GM19025 (cell line): ENCODE results near the gene RPTOR.
"Not testable (repeated sequence)": the region's sequence is repeated elsewhere in the genome, so short reads cannot be mapped to it uniquely, and the experiment has no call there.

Experiments used
- ATAC-seq: cut with Tn5 transposase; IDR thresholded peaks from one replicate; pipeline ENCODE4 v1.9.1; 2021; ENCODE audit warnings: mild to moderate bottlenecking, low read depth, moderate library complexity; ENCODE audit not compliant: unreplicated experiment

The RPTOR gene

DNA sequence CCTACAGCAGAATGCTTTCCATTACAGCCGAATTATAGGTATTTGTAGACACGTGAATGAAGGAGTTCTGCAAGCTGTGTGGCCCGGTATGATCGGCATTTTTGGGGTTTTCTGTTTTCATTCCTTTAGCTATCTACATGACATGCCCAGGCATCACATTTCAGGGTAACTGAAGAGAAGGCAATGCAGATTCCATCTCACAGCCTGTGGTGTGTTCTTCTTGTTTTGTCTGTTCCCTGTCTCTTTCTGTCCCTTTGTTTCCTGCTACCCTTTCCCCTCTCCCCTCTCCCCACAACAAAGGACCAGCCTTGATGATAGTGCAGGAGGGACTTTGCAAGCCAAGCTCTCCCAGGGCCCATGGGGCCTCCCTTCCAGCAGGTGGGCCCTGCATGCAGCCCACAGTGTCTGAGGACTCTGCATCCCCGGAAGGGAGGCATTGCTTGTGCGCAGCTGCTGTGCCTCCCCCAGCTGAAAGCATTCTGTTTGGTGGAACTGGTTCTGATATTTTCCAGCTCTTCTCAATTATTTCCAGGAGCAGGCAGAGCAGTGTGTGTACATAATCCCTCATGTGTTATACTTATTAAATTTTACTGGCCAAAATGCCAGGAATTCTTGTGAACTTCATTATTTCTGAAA is 207.4 kb downstream of the RPTOR start:
- no peak for ATAC-seq

DNA sequence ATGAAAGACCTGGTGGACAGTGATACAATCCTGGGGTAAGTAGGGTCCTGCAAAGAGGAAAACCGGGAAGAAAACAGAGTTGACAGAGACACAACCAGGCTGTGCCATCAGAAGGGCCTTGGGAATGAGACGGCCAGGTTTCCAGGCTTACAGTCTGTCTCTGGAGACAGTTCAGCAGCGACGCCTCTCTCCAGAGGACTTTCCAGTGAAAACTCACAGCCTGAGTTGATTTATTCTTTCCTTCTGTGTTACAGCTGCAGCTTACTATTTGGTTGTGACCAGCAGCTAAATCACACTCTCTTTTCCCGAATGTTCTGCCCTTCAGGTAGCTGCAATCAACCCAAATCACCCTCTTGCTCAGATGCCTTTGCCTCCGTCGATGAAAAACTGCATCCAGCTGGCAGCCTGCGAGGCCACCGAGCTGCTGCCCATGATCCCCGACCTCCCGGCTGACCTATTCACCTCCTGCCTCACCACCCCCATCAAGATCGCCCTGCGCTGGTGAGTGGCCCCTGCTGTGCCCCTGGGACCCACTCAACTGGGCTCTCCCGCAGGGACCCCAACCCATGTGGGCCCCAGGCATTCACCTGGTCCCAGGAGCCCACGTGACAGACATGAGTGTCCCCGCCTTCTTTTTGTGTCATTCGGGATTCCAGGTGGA is 209.2 kb downstream of the RPTOR start:
- ATAC-seq, result no peak

DNA sequence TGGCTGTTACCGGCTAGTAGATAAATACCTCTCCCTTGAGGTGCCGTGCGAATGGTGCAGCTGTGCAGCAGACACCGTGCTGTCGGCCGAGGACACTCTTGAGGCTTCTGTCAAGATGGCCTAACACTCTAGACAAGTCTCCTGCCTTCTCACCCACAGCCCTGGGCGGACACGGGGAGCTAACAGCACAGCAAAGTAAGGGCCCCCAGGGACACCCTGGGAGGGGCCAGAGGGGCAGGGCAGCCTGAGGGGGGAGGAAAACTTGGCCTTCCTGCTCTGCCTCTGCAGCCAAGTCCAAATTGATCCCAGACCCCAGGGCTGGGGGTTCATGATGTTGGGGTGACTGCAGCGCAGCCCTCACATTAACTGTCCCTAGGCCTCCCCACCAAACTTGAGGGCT is 210.2 kb downstream of the RPTOR start:
- ATAC-seq, result no peak

DNA sequence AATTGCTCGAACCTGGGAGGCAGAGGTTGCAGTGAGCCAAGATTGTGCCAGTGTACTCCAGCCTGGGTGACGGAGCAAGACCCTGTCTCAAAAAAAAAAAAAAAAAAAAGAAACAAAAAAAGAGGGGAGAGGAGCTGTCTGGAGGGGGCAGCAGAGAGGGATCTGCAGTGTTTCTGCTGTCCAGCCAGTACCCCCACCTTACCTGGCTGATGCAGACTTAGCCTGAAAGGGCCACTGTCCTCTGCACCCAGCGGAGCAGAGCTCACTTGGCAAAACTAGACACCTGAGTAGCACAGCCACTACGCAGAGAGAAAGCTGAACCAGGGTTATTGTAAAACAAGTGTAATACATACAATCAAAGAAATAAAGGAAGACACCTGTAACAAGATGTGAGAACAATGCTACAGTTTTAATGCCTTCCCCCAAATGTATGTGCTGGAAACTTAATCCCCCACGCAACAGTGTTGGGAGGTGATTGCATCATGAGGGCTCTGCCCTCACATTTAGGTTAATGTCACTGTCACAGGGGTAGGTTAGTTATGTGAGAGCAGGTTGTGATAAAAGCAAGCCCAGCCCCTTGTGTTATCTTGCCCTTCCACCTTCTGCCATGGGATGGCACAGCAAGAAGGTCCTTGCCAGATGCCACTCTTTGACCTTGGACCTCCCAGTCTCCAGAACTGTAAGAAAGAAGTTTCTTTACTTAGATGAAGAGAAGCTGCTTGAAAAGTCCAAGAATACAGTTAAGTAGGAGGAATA is 211.2 kb downstream of the RPTOR start:
- no peak for ATAC-seq

DNA sequence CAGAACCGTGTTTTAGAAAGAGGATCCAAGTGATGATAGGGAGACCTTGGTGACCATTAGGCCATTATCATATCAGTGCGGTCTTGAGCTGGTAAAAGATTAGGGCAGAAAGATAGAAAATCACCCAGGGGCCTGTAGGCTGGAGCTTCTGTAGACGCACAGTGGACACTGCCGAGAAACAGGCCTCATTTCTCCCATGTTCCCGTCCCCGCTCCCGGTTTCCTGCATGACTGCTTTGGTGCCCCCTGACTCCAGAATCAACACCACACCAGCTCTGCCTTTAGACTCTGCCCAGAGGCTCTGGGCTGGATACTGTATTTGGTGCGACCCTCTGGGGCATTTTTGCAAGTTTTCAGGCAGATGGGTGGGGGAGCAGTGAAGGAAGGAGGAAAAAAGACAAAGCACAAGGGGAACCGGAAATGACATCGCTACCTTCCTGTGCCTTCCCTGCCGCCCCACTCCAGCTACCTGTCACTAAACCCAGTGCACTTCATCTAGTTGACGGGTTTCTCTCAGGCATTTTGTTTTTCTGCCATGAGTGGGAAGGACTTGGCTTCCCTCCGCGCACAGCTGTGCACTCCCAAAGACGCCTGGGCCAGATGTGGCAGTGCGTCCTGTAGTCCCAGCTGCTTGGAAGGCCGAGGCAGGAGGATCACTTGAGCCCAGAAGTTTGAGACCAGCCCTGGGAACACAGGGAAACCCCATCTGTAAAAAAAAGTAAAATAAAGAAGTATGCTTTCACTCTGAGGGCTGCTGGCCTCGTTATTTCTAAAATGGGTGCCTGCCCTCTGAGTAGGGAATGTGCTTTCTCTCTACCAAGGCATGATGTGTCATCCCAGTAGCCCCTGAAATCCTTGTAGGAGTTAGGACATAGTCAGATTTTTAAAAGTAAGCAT is 214.1 kb downstream of the RPTOR start:
- no peak for ATAC-seq

DNA sequence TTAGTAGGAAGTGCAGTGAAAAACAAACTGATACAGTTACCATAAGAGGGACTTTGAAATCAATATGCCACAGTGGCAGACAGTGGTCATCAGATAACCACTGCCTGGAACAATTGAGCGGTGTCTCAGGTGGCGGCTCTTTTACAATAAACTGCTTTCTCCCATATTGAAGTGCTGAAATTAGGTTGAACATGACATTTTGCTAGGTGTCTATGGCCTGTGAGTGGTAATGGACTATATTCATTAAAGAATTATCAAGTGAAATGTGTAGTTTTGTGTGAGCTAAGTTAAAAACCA is 214.7 kb downstream of the RPTOR start:
- ATAC-seq, result no peak

DNA sequence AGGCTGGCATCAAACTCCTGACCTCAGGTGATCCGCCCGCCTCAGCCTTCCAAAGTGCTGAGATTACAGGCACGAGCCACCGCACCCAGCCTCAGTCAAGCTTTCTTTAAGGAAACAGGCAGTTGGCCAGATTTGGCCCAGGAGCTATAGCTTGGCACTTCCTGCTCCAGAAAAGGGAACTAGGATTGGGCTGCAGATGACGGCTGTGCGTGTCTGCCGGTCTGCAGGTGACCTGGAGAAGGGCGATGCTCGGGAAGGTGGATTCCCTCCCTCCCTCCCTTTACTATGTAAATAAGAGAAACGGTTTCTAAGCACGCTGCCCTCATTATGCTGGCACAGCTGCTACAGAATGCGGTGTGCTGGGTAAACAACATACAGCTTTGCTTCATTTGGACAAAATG is 215.9 kb downstream of the RPTOR start:
- ATAC-seq, result no peak

DNA sequence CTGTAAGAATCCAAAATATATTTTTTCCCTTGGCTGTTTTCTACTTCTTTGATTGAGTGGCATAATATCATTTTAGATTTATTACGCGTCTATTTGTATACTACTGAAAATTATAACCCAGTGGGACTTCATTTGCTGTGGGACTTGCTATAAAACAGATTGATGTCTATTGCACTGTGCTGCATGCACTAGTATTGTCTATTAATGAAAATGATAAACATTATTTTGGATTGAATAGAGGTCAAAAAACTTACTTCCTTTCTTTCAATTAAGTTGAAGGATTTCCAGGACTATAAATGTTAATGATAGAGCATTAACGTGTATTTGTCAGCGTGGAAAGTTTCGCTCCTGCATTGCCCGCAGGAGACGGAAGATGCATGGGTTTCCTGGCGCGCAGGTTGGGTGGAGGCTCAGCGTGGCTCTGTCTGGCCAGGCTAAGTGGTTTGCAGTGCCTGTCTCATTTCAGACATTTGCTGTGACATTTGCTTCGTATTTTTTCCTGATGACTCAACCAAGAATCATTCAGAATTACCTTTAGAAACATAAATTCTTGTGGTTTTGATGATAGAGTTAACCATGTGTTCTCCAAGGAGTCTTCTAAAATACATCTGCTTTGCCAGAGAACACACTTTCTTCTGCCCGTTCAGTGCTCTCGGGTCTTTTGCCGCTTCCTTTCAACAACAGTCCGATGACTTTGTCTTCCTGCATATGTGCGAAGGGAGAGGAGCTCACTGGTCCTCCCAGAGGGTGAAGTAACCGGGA is 216.7 kb downstream of the RPTOR start:
- ATAC-seq, result no peak

DNA sequence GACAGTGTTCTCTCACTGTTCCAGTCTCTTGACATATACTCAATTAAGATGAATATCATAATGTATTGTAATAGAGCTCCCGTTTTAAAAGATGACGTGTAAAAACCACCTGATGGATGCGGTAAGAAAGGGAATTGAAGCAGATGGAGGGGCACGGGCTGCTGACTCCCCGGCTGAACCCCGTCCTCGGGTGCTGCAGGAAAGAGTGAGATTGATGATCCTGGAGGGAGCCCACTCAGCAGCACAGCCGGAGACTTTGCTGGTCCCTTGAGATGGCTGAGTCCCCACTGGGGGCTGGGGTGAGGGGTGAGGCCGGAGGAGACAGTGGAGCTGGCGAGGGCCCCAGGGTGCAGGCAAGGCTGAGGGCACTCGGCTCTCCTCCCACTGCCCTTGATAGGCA is 217.4 kb downstream of the RPTOR start:
- ATAC-seq, result no peak

DNA sequence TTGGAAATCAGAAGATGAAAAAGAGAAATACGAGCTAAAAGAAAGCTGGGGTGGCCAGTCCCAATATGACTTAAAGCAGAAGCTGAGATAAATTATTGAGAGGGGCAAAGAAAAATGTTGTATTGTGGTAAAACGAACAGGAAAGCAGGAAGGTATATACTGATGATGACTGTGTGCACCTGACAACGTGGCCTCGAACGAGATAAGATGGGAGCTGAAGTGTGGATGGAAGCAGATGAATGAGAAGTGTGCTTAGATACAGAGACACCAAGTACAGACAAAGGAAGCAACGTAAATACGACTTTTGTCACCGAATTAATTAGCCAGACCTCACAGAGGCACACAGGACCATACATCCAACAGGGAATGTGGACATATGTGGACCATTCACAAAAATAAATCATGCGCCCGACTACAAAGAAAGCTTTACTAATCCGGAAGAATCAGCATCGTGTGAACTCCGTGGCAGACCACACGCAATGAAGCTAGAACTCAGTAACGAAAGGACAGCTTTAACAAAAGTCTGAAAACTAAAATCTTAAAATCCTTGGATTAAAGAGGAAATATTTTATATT is 218.7 kb downstream of the RPTOR start:
- ATAC-seq, result no peak

DNA sequence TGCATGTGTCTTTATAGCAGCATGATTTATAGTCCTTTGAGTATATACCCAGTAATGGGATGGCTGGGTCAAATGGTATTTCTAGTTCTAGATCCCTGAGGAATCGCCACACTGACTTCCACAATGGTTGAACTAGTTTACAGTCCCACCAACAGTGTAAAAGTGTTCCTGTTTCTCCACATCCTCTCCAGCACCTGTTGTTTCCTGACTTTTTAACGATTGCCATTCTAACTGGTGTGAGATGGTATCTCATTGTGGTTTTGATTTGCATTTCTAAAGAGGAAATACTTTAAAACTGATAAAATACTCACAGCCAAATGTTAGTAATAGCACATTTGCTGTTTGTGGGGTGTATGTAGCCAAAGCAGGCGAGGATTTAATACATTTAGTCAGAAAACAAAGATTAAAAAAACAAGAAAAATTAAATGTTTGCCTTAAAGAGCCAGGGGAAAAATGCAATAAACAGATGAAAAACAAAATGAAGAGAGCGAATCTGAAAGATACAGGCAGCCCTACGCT is 220.0 kb downstream of the RPTOR start:
- ATAC-seq, result not testable (repeated sequence)

DNA sequence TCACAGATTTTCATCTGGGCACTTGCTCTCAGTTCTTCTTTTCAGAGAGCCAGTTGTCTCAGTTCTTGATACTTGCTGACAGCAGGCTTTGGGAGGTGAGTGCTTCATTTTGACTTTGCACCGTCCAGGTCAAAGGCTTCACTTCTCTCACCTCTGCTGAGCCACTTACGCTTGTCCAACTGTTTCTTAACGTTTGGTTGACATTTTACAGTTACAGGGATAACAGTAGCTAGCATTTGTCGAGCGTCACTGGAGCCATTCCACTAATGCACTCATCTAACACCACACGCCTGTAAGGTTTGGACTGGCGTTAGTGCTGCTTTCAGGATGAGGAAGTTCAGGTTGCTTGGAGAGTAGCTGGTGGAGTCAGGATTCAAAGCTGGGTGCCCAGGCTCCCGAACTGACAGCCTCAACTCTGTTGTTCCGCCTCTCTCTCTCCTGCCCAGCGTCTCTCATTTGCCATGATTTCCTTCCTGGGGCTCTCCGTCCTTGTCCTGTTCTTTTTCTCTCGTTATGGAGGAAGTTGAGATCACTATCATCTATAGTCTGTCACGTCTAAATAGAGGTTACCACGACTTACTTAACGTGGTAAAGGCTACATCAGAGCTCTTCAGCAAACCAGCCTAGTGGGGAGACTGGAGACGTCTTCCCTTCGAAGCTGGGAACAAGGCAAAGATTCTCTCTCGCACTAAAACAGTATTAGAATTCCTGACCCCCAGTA is 220.8 kb downstream of the RPTOR start:
- ATAC-seq, result no peak

DNA sequence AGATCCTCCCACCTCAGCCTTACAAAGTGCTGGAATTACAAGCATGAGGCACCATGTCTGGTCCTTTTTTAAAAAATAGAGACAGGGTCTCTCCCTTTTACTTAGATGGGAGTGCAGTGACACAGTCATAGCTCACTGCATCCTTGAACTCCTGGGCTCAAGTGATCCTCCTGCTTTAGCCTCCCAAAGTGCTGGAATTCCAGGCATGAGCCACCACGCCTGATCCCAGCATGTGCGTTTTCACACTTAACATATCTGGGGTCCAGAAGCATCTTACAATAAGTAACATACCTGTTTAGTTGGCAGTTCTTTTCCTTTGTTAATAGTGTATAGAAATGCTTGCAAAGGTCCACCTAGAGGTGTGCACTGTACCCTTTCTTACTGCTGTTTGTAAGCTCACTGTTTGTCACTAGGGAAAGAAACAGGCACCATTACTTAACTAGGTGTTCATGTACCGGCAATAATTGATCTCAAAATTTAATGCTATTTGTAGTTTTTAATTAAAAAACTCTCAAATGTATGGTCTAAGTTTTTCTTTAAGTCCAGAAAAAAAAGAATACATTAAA is 221.7 kb downstream of the RPTOR start:
- no peak for ATAC-seq

DNA sequence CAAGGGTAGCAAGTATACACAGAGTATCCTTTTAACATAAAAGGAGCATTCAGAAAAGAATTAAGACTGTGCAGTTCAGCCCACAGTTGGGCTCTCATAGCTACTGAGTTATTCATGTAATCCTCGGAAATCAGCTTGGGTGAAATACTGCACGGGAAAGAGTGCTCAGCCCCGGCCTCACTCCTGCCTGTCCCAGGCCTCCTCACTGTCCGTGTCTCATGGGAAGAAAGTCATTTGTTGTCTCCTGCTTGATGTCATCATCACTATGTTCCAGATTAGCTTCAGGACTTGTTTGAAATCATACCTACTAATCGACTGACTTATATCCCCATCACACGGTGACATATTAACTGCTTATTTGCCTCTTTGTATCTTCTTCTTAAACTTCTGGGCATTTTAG is 223.8 kb downstream of the RPTOR start:
- ATAC-seq, result no peak

DNA sequence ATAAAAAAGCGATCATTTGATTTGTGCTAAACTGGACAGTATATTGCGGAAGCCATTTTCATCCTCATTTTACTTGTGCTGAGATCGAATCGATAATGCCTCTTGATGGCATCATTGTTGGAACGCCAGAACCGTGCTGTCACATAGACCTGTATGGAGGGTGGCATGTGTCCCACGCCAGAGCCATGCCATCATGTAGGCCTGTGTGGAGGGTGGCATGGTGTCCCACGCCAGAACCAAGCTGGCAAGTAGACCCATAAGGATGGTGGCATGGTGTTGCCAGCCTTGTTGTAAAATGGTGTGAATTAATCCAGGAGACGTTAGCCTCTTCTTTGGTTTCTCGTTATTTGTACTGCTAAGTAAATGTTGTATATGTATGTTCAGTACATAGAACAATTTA is 224.3 kb downstream of the RPTOR start:
- no peak for ATAC-seq

DNA sequence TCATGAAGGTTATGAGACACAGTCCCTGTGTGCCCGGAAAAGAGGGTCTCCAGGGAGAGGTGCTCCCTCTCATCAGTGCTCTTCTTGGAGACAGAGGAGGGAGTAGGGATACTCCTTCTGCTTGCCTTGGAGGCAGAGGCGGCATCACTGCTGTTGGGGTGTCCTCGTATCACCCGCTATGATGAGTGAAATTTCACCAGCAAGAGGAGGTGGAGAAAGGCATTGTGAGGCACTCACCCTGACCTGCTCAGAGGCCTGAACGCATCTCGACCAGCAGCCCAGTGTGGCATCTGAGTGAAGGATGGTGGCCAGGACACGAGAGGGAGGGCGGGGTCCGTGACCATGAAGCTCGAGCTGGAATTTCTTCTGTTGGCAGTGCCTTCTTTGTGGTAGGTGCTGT is 224.9 kb downstream of the RPTOR start:
- ATAC-seq, result no peak

DNA sequence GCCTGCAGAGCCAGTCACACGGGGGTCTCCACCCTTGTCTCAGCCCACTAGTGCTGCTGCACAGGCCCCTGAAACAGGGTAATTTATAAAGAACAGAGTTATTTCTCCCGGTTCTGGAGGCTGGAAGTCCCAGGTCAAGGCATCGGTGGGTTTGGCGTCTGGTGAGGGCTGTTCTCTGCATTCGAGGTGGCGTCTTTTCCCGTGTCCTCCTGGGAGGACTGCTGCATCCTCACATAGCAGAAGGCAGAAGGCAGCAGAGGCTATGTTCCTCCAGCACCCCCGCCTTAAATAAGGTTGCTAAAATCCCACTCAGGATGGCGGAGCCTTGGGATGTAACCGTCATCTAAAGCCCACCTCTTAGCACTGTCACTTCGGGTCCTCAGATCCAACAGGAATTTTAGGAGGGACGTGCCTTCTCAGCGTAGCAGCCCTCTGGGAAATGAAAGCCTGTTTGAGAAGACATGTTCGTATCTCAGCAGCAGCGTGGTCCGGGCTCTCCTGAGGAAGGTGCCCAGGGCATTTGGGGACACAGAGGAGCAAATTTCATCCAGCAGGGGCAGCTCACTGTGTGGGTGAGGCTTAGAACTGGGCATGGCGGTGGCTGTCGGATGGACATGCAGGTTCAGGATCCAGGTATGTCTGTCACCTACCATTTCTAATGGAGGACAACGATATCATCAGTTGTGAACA is 225.4 kb downstream of the RPTOR start:
- no peak for ATAC-seq

DNA sequence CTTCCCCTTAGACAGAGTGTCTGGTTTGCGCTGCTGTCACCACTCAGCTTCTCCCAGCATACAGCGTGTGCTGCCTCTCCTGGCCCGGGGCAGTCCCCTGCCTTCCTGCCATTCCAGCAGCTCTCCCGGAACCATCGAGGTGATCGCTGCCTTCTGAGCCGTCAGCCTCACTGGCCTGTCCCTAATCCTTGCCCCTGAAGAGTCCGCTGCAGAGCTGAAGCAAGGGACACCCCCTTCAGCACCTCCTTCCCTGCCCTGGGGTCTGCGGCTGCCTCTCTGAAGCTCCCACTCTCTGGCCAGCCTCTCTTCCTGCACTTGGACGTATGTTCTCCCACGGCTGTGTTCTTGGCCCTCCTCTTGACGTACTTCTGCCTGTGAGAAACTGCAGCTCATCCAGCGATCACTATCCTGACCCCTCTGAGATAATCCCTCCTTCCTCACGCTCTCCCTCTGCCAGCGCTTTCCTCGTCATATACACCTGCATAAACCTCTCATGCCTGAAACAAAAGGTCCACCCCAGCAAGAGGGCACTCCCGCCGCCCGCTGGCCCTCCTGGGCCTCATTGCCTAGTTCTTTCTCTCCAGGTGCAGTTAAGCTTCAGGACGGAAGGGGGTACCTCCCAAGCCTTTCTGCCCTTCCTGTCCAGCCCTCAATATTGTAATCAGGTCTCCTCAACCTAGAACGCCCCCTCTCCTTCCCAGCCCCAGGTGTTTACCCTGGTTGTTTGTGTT is 226.4 kb downstream of the RPTOR start:
- ATAC-seq, result no peak
